HG03095 (cell line): ENCODE data around the gene NTN5.
"Not testable (repeated sequence)": the region's sequence is repeated elsewhere in the genome, so short reads cannot be mapped to it uniquely, and the experiment has no call there.

Source experiments
- ATAC-seq: cut with Tn5 transposase; IDR thresholded peaks from one replicate; pipeline ENCODE4 v1.9.1; 2021; ENCODE audit warnings: moderate library complexity; ENCODE audit not compliant: unreplicated experiment

NTN5 gene

GRCh38 chr19:48645620-48646000 lies 27.2 kb downstream of the NTN5 start:
- no peak for ATAC-seq

- ATAC-seq = no peak
Observed at GRCh38 chr19:48644839-48645619, 27.8 kb downstream of the NTN5 start.

DNA sequence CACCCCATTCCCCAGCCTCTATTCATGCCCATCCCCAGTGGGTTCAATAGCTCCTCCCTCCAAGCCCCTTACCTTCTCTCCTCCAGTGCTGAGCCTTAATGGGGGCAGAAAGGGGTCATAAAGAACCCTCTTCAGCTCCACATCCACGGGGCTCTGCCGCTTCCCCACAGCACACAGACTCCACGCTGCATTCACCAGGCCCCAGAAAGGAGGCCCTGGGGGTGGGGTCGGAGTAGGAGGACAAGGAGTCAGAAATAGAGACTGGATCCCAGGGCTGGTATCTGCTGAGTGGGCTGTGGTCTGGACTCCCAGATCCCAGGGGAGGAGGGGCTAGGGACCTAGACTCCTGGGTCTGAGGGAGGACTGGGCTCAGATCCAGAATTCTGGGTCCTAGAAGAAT lies 28.5 kb downstream of the NTN5 start:
- no peak for ATAC-seq

- ATAC-seq = no peak
Observed at GRCh38 chr19:48642862-48643261, 30.0 kb downstream of the NTN5 start.

DNA sequence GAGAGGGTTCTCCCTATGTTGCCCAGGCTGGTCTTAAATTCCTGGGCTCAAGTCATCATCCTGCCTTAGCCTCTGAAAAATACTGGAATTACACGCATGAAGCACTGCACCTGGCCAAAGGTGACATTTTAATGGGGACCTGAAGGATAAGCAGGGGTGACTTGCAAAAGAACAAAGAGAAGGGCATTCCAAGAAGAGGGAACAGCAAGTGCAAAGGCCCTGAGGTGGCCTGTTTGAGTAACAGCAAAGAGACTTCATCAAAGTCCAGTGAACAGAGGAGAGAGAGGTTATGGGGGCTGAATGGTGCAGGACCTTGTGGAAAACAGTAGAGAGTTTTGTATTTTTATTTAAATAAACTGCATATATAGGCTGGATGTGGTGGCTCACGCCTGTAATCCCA lies 31.0 kb downstream of the NTN5 start:
- no peak for ATAC-seq

DNA sequence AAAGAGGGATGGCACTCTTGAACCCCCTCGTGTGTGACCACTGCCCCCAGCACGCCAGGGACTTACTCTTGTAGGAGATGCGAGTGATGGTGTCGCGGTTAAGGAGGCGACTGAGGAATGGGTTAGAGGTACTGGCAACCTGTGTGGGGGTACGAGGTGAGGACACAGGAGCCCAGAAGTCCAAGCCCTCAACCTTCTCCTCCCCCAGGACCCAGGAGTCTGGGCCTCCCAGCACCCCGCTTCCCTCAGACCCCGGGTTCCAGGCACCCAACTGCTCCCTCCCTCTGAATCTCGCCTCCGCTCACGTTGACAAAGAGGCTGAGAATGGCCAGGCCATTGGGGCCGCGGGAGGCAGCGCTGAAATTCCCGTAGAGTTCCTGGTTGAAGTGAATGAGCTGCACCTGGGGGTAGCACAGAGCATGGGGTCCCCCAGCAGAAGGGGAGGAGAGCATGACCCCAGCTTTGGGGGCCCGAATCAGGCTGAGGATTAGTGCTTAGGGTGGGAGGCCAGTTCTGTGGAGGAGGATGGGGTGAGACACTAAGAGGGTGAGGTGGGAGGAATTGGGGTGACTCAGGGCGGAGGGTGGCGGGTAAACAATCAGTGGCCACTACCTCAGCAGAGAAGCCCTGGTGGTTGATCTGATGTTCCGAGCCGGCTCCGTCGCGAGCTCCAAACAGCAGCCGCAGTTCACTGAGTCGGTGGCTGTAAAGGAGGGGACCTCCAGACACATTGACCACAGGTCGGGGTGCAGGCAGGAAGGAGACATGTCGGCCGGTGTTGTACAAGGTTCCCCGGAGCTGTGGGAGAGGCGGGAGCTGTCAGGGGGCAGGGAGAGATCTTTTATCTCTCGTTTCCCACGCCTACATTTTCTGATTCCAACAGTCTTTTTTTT lies 33.1 kb downstream of the NTN5 start:
- no peak for ATAC-seq

GRCh38 chr19:48638831-48639381 lies 33.9 kb downstream of the NTN5 start:
- ATAC-seq = no peak

- ATAC-seq = peak; percentile 3
Observed at GRCh38 chr19:48637948-48638830, 34.6 kb downstream of the NTN5 start.

DNA sequence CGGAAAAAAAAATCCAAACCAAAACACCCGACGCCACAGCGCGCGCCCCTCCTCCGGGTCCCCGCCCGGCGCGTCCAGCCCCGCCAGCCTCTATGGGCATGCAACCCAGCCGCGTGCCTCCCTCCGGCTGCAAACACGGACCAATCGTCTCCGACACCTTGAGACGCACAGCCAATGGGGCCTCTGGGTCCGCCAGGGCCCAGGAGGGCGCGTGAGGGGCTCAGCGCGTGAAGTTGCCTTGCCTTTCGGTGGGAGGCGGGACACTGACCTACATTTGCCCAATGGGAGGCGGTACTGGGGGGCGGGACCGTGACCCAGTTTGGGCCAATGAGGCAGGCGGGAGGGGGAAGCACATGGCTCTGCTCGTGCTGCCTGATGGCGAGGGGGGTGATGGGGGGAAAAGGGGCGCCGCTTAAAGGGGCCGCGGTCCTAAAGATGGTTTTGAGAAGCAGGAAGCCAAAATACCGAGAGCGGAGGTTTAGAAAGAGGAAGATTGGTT lies 35.3 kb downstream of the NTN5 start:
- ATAC-seq = peak; percentile 63

GRCh38 chr19:48636859-48637448 lies 35.9 kb downstream of the NTN5 start, which contains the start of gene DBP:
Gene DBP (minus strand): TSS chr19:48637379. CDS start chr19:48636994, 385 bp downstream.
- ATAC-seq = no peak

- no peak for ATAC-seq
Observed at GRCh38 chr19:48635966-48636858, 36.6 kb downstream of the NTN5 start.

GRCh38 chr19:48635263-48635965 lies 37.4 kb downstream of the NTN5 start:
- ATAC-seq = no peak

DNA sequence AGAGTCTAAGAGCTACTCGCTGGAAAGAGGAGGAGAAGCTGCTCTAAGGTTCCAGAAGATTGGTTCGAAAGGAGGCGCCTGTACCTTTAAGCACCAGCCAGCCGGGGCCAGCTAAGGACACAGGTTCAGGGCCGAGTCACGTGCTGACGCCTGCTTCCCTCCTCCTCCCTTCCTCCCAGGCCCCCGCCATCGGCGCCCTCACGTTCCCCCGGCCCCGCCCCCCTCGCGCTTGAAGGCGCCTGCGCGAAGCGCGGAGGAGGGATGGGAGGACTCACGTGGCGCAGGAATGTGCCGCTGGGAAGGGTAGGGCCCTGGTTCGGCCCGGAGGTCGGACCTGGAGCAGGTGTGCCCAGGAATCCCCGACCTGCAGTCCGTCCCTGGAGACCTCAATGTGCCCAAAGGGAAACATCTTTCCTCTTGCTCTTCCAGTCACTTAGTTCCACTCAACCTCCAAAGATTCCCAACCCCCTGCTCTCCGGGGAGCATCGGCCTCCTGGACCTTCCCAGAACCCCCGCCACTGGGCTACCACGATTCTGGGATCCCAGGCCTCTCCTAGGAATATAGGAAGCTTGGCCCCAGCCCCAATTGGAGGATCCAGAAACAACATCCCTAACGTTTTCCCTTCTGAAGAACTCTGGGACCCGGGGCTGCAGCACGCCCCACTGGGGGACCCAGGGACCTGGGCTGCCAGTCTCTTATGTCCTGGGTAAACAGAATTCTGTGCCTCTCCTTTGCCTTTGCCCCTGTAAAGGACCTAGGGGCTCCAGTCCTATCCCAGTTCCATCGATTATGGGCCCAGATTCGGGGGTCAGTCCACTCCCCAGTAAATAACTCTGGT lies 38.2 kb downstream of the NTN5 start:
- peak; percentile 24 for ATAC-seq

DNA sequence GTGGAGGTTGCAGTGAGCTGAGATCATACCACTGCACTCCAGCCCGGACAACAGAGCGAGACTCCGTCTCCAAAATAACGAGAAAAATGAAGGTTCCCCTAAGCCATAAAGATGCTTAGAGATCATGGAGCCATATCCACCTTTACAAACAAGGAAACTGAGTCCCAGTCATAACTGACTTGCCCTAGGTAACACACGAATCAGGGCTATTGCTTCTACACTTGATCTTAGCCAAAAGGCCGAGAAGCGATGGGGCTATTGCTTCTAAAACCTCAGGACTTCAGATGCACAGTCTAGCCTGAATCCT lies 38.8 kb downstream of the NTN5 start:
- no peak for ATAC-seq

DNA sequence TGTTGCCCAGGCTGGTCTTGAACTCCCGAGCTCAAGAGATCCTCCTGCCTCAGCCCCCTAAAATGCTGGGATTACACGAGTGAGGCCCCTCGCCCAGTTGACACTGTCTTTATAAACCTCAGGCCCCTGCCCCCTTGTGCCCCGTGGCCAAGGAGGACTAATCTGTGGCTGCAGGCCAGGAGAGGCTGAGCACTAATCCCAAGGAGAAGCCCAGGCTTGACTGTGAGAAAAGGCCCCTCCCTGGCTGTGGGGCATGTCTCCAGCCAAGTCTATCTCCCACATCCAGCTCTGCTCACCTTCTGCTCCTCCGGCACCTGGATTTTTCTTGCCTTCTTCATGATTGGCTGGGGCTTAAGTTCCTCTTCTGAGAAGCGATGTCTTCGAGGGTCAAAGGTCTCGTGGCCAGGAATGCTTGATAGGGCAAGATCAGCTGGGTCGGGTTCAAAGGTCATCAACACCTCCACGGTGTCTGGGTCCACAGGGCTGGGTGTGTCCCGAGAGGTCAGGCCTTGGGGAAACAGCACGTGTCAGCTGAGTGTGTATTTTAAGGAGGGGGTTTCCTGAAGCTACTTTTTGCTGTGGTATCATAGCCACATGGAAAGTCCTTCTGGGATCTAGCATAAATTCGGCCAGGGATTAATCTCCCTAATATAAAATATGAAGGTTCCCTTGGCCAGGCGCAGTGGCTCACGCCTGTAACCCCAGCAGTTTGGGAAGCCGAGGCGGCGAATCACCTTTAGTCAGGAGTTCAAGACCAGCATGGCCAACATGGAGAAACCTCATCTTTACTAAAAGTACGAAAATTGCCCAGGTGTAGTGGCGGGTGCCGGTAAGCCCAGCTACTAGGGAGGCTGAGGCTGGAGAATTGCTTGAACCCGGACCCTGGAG lies 39.4 kb downstream of the NTN5 start:
- no peak for ATAC-seq

GRCh38 chr19:48632692-48633147 lies 40.1 kb downstream of the NTN5 start:
- no peak for ATAC-seq

GRCh38 chr19:48632286-48632685 lies 40.5 kb downstream of the NTN5 start:
- ATAC-seq = not testable (repeated sequence)
